Measurements from ENCODE around the gene FAM124B. TPM values are rescaled to one million over a fixed set of nuclear protein-coding genes. Genes with fewer than 3 reads are reported as not detected.

The FAM124B gene
- total and polyA plus RNA-seq, 2 donors (not counting 1 experiment from before 2014, with no cell fraction given), result not detected

DNA sequence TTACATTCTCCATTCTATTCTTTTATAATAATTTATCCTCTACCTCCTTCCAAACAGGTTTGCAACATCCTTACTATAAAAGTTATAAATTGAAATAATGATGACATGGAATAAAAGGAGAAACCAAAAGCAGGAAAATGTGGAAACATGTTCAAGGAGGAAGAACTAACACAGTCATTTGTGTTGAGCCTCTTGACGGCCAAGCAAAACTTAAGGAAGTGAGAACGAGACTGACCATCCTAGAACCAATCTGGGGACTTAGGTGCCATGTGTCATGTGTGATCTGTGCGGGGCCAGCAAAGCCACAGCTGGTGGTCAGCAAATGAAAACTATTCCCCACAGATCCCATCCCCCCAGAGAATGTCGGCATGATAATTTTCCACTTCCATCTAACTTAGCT lies 25.6 kb upstream of the FAM124B start:
- no peaks in the 10 kb centered on the region for H3K36me3 ChIP-seq (ENCODE audit: control insufficient read depth, insufficient read depth, low read length)
- H3K4me2 ChIP-seq (ENCODE audit: extremely low read depth, insufficient read depth, low read length), result no peak overlapping the region
- no peak overlapping the region for H3K9ac ChIP-seq (ENCODE audit: insufficient read depth, low read length)
- no peak overlapping the region for H2AFZ ChIP-seq (ENCODE audit: low read length)
- no peak overlapping the region for H3K27ac ChIP-seq (ENCODE audit: insufficient read depth, low read length)
- H3K4me3 ChIP-seq (replicated peaks in 1 of 4; ENCODE audit: control extremely low read depth in 1 of 4, insufficient read depth in 1 of 4, low read depth in 3 of 4, low read length in 4 of 4), result no peak overlapping the region
- H3K4me1 ChIP-seq (ENCODE audit: control insufficient read depth, extremely low read depth, insufficient read depth, low read length), result no peaks in the 10 kb centered on the region
- H3K79me2 ChIP-seq (ENCODE audit: control insufficient read depth, insufficient read depth, low read length), result no peaks in the 10 kb centered on the region
- no peaks in the 10 kb centered on the region for H3K27me3 ChIP-seq (ENCODE audit: control insufficient read depth, insufficient read depth, low read length)
- no peak for DNase-seq (ENCODE audit: low read depth in 2 of 2)
- H4K20me1 ChIP-seq (ENCODE audit: control insufficient read depth, extremely low read depth, insufficient read depth, low read length), result no peaks in the 10 kb centered on the region
- no peaks in the 10 kb centered on the region for H3K9me3 ChIP-seq (ENCODE audit: control insufficient read depth, insufficient read depth, low read depth, low read length)
- TF ChIP-seq, protein P1, sequence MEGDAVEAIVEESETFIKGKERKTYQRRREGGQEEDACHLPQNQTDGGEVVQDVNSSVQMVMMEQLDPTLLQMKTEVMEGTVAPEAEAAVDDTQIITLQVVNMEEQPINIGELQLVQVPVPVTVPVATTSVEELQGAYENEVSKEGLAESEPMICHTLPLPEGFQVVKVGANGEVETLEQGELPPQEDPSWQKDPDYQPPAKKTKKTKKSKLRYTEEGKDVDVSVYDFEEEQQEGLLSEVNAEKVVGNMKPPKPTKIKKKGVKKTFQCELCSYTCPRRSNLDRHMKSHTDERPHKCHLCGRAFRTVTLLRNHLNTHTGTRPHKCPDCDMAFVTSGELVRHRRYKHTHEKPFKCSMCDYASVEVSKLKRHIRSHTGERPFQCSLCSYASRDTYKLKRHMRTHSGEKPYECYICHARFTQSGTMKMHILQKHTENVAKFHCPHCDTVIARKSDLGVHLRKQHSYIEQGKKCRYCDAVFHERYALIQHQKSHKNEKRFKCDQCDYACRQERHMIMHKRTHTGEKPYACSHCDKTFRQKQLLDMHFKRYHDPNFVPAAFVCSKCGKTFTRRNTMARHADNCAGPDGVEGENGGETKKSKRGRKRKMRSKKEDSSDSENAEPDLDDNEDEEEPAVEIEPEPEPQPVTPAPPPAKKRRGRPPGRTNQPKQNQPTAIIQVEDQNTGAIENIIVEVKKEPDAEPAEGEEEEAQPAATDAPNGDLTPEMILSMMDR (conservative IDR thresholded peaks at IDR 0.05 in 1 of 2, IDR thresholded peaks at IDR 0.05 in 1 of 2; ENCODE audit: low read depth in 1 of 2, low read length in 2 of 2), result no peak
- no peak for TF ChIP-seq EZH2 (IDR thresholded peaks at IDR 0.05; ENCODE audit: low read length, missing control alignments)

DNA sequence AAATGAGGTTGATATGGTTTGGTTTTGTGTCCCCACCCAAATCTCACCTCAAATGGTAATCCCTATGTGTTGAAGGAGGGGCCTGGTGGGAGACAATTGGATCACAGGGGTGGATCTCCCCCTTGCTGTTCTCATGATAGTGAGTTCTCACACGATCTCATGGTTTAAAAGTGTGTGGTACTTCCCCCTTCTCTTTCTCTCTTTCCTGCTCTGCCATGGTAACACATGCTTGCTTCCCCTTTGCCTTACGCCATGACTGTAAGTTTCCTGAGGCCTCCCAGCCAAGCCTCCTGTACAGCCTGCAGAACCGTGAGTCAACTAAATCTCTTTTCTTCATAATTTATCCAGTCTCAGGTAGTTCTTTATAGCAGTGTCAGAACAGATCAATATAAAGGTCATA lies 24.7 kb upstream of the FAM124B start:
- H3K79me2 ChIP-seq (ENCODE audit: control insufficient read depth, insufficient read depth, low read length), result no peaks in the 10 kb centered on the region
- H3K4me1 ChIP-seq (ENCODE audit: control insufficient read depth, extremely low read depth, insufficient read depth, low read length), result no peaks in the 10 kb centered on the region
- no peaks in the 10 kb centered on the region for H3K27me3 ChIP-seq (ENCODE audit: control insufficient read depth, insufficient read depth, low read length)

DNA sequence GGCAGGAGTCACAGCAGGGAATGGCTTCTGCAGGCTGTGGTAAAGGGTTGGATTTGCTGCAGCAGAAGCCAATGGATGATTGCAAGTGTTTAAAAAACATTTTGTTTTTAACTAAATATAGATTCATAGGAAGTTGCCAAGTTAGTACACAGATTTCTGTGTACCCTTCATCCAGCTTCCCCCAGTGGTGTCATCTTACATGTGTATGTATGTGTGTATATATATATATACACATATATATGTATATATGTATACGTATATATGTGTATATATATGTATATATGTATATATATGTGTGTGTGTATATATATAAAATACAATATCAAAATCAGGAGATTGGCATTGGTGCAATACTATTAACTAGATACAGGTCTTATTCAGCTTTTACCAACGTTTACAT lies 19.2 kb upstream of the FAM124B start:
- no peaks in the 10 kb centered on the region for H3K36me3 ChIP-seq (ENCODE audit: control insufficient read depth, insufficient read depth, low read length)
- no peak overlapping the region for H3K4me2 ChIP-seq (ENCODE audit: extremely low read depth, insufficient read depth, low read length)
- no peak for DNase-seq (ENCODE audit: low read depth in 2 of 2)
- no peaks in the 10 kb centered on the region for H3K27me3 ChIP-seq (ENCODE audit: control insufficient read depth, insufficient read depth, low read length)
- H3K79me2 ChIP-seq (ENCODE audit: control insufficient read depth, insufficient read depth, low read length), result no peaks in the 10 kb centered on the region
- H3K27ac ChIP-seq (ENCODE audit: insufficient read depth, low read length), result no peak overlapping the region
- no peaks in the 10 kb centered on the region for H4K20me1 ChIP-seq (ENCODE audit: control insufficient read depth, extremely low read depth, insufficient read depth, low read length)
- H3K4me1 ChIP-seq (ENCODE audit: control insufficient read depth, extremely low read depth, insufficient read depth, low read length), result no peaks in the 10 kb centered on the region
- no peaks in the 10 kb centered on the region for H3K9me3 ChIP-seq (ENCODE audit: control insufficient read depth, insufficient read depth, low read depth, low read length)
- no peak overlapping the region for H3K4me3 ChIP-seq (replicated peaks in 1 of 4; ENCODE audit: control extremely low read depth in 1 of 4, insufficient read depth in 1 of 4, low read depth in 3 of 4, low read length in 4 of 4)
- H3K9ac ChIP-seq (ENCODE audit: insufficient read depth, low read length), result no peak overlapping the region
- no peak overlapping the region for H2AFZ ChIP-seq (ENCODE audit: low read length)
- TF ChIP-seq, protein P1 (conservative IDR thresholded peaks at IDR 0.05 in 1 of 2, IDR thresholded peaks at IDR 0.05 in 1 of 2; ENCODE audit: low read depth in 1 of 2, low read length in 2 of 2), result no peak

More for the DNA sequence above, 24.7 kb upstream of the FAM124B start:
- Histone ChIP-seq H3K36me3 (ENCODE audit: control insufficient read depth, insufficient read depth, low read length) (no peaks in the 10 kb centered on the region), H3K9ac (ENCODE audit: insufficient read depth, low read length) (no peak overlapping the region), H2AFZ (ENCODE audit: low read length) (no peak overlapping the region), H4K20me1 (ENCODE audit: control insufficient read depth, extremely low read depth, insufficient read depth, low read length) (no peaks in the 10 kb centered on the region), H3K9me3 (ENCODE audit: control insufficient read depth, insufficient read depth, low read depth, low read length) (no peaks in the 10 kb centered on the region), H3K27ac (ENCODE audit: insufficient read depth, low read length) (no peak overlapping the region), H3K4me2 (ENCODE audit: extremely low read depth, insufficient read depth, low read length) (no peak overlapping the region), H3K4me3 (replicated peaks in 1 of 4; ENCODE audit: control extremely low read depth in 1 of 4, insufficient read depth in 1 of 4, low read depth in 3 of 4, low read length in 4 of 4) (no peak overlapping the region)
- DNase-seq (ENCODE audit: low read depth in 2 of 2), result no peak
- TF ChIP-seq EZH2 (IDR thresholded peaks at IDR 0.05; ENCODE audit: low read length, missing control alignments), result no peak
- TF ChIP-seq, protein P1 (conservative IDR thresholded peaks at IDR 0.05 in 1 of 2, IDR thresholded peaks at IDR 0.05 in 1 of 2; ENCODE audit: low read depth in 1 of 2, low read length in 2 of 2), result no peak

All from fibroblast of lung (primary cell).